ENCODE measurements around the gene ADCY10. TPM values are rescaled to one million over a fixed set of nuclear protein-coding genes. Genes with fewer than 3 reads are reported as not detected.
A peak's percentile ranks its signal among the peaks of the same experiment; 100 is the strongest.
"Not testable (repeated sequence)": the region's sequence is repeated elsewhere in the genome, so short reads cannot be mapped to it uniquely, and the experiment has no call there.

The ADCY10 gene
- total RNA-seq, 4 donors from 2014 or later, result 0.07 to 1.2 TPM; not detected in 2

DNA sequence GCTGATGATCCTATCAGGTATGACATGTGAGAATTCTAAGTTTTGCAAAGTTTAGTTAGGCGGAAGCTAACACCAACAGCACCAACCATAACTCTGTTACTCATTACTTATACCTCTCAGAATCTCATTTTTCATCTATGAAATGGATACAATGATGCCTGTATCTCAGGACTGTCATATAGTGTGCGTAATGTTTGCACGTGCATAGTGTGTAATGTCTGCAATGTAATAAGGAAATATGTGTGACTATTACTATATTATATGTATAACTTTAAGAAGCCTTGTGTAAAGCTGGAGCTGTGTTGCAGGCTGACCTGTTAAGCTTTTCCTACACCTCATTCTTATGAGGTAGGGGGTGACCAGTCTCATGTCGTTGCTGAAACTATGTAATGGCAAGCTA, 13.0 kb downstream of the ADCY10 start:
- H3K27me3 ChIP-seq, result no peaks in the 10 kb centered on the region
- no peaks in the 10 kb centered on the region for H3K36me3 ChIP-seq
- H3K4me3 ChIP-seq, result no peak overlapping the region
- H3K9me3 ChIP-seq, result no peaks in the 10 kb centered on the region
- peaks cover 4 to 10% of the 10 kb centered on the region in 2 donors for H3K4me1 ChIP-seq
- no peak for DNase-seq
- intact Hi-C loops (cut with DNase I; ENCODE audit: low total_unique reads), result no loop called here
- no peak overlapping the region for H3K27ac ChIP-seq
- no peak for TF ChIP-seq CTCF (IDR thresholded peaks at IDR 0.05 in 4 of 5, conservative IDR thresholded peaks at IDR 0.05 in 1 of 5)
- TF ChIP-seq POLR2A (IDR thresholded peaks at IDR 0.05), result no peak
- in situ Hi-C loops (cut with MboI; ENCODE audit: low sequenced_read_pairs in 4 of 4), result no loop called here
- ATAC-seq, result no peak

GRCh38 chr1:167899253-167899681, 14.7 kb downstream of the ADCY10 start:
- H3K4me3 ChIP-seq, result no peak overlapping the region
- DNase-seq (peak; percentile 36 to 50), ATAC-seq (peak; percentile 81 to 94)
- H3K27me3 ChIP-seq, result no peaks in the 10 kb centered on the region
- peak overlapping the region in 2 of 4 donors; percentile 55 to 61 for H3K27ac ChIP-seq
- no peaks in the 10 kb centered on the region for H3K9me3 ChIP-seq
- in situ Hi-C loops (cut with MboI; ENCODE audit: low sequenced_read_pairs in 4 of 4), result no loop called here
- H3K4me1 ChIP-seq, result peaks cover 4 to 10% of the 10 kb centered on the region in 2 donors
- no peaks in the 10 kb centered on the region for H3K36me3 ChIP-seq
- TF ChIP-seq POLR2A (IDR thresholded peaks at IDR 0.05), result no peak
- no peak for TF ChIP-seq CTCF (IDR thresholded peaks at IDR 0.05 in 4 of 5, conservative IDR thresholded peaks at IDR 0.05 in 1 of 5)
- intact Hi-C loops (cut with DNase I; ENCODE audit: low total_unique reads), result no loop called here

DNA sequence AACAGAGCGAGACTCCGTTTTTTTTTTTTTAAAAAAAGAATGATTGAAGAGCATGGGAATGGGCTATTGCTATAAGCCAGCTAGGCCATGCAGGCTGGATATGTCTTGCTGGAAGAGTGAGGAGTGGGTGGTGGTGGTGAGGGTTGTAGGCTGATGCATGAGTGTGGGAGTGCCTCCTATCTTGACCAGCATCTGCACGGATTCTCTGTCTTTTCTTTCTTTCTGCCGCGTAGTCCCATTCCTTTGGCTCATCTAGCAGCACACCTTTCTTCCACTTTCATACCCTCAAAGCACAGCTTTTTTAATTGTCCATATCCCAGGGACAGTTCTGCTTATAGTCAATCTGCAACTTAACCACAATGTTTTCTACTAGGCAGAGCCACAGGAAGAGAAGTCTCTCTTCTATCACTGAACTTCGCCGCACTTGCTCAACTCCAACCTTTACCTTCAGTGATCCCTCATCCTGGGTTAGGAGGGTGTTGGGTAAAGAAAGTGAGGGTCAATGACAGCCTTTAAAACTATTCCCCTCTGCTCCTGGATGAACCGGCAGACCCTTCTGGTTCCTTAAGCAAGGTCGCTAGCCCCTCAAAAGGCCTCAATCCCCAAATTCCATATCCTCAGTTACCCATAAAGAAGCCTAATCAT, 15.2 kb downstream of the ADCY10 start:
- no peaks in the 10 kb centered on the region for H3K36me3 ChIP-seq
- ATAC-seq (no peak), DNase-seq (no peak)
- no peaks in the 10 kb centered on the region for H3K9me3 ChIP-seq
- no peaks in the 10 kb centered on the region for H3K27me3 ChIP-seq
- H3K4me1 ChIP-seq, result peaks cover 4 to 10% of the 10 kb centered on the region in 2 donors
- intact Hi-C loops (cut with DNase I; ENCODE audit: low total_unique reads), result no loop called here
- no peak for TF ChIP-seq CTCF (IDR thresholded peaks at IDR 0.05 in 4 of 5, conservative IDR thresholded peaks at IDR 0.05 in 1 of 5)
- no peak for TF ChIP-seq POLR2A (IDR thresholded peaks at IDR 0.05)
- peak overlapping the region in 2 of 4 donors; percentile 55 to 61 for H3K27ac ChIP-seq
- in situ Hi-C loops (cut with MboI; ENCODE audit: low sequenced_read_pairs in 4 of 4), result no loop called here
- no peak overlapping the region for H3K4me3 ChIP-seq

- in situ Hi-C loops (cut with MboI; ENCODE audit: low sequenced_read_pairs in 4 of 4) (no loop called here), intact Hi-C loops (cut with DNase I; ENCODE audit: low total_unique reads) (no loop called here)
- TF ChIP-seq CTCF (IDR thresholded peaks at IDR 0.05 in 4 of 5, conservative IDR thresholded peaks at IDR 0.05 in 1 of 5), result no peak
- TF ChIP-seq POLR2A (IDR thresholded peaks at IDR 0.05), result no peak
- Histone ChIP-seq H3K4me3 (no peak overlapping the region), H3K36me3 (no peaks in the 10 kb centered on the region), H3K27me3 (no peaks in the 10 kb centered on the region), H3K4me1 (no peaks in the 10 kb centered on the region), H3K9me3 (no peaks in the 10 kb centered on the region), H3K27ac (no peak overlapping the region)
- DNase-seq, result no peak
- no peak for ATAC-seq
Measured at GRCh38 chr1:167893798-167894197, 20.1 kb downstream of the ADCY10 start.

GRCh38 chr1:167890400-167890799, 23.5 kb downstream of the ADCY10 start:
- no peaks in the 10 kb centered on the region for H3K27me3 ChIP-seq
- in situ Hi-C loops (cut with MboI; ENCODE audit: low sequenced_read_pairs in 4 of 4) (no loop called here), intact Hi-C loops (cut with DNase I; ENCODE audit: low total_unique reads) (no loop called here)
- H3K36me3 ChIP-seq, result no peaks in the 10 kb centered on the region
- H3K27ac ChIP-seq, result no peak overlapping the region
- ATAC-seq (no peak), DNase-seq (no peak)
- TF ChIP-seq CTCF (IDR thresholded peaks at IDR 0.05 in 4 of 5, conservative IDR thresholded peaks at IDR 0.05 in 1 of 5), result no peak
- no peak for TF ChIP-seq POLR2A (IDR thresholded peaks at IDR 0.05)
- H3K9me3 ChIP-seq, result no peaks in the 10 kb centered on the region
- H3K4me3 ChIP-seq, result no peak overlapping the region
- no peaks in the 10 kb centered on the region for H3K4me1 ChIP-seq

DNA sequence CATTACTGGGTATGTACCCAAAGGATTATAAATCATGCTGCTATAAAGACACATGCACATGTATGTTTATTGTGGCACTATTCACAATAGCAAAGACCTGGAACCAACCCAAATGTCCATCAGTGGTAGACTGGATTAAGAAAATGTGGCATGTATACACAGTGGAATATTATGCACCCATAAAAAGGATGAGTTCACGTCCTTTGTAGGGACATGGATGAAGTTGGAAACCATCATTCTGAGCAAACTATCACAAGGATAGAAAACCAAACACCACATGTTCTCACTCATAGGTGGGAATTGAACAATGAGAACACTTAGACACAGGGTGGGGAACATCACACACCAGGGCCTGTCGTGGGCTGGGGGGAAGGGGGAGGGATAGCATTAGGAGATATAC, 26.7 kb downstream of the ADCY10 start:
- in situ Hi-C loops (cut with MboI; ENCODE audit: low sequenced_read_pairs in 4 of 4); H3K36me3 ChIP-seq; intact Hi-C loops (cut with DNase I; ENCODE audit: low total_unique reads); H3K4me1 ChIP-seq; H3K9me3 ChIP-seq; H3K27ac ChIP-seq; H3K4me3 ChIP-seq; ATAC-seq; DNase-seq; H3K27me3 ChIP-seq: not testable (repeated sequence)

Data from gastrocnemius medialis (tissue), 4 donors.